Caki2 (cell line): ENCODE results near the gene CTAG2. TPM values are rescaled to one million over a fixed set of nuclear protein-coding genes. Genes with fewer than 3 reads are reported as not detected.
"Not testable (repeated sequence)": the region's sequence is repeated elsewhere in the genome, so short reads cannot be mapped to it uniquely, and the experiment has no call there.

Experiments
- DNase-seq: peaks from one replicate; pipeline ENCODE4 v3.0.0-alpha.2; 2015; ENCODE audit warnings: low read depth
- in situ Hi-C: cut with HindIII; loops from 2 replicates; pipeline ENCODE4 v1.10.0; 2016; ENCODE audit warnings: low sequenced_read_pairs, low pct_unique_long_range_greater_than_20kb, mixed read lengths
- total RNA-seq: library from RNA; depleted of rRNA; stranded (reverse); fragments of >200 nt; shearing (Covaris generic); gene quantifications from 2 replicates; pipeline ENCODE4 v1.2.3, GENCODE V29; 2014; ENCODE audit warnings: low replicate concordance; rRNA removed

CTAG2 gene
- total RNA-seq = not detected in 2 replicates

- DNase-seq, in situ Hi-C loops: not testable (repeated sequence)
These were observed at the start of gene CTAG2 for GRCh38 chrX:154653413-154653812. Gene CTAG2, minus strand, starts transcription at chrX:154653579. Its CDS starts 64 bp downstream, at chrX:154653515.

DNA sequence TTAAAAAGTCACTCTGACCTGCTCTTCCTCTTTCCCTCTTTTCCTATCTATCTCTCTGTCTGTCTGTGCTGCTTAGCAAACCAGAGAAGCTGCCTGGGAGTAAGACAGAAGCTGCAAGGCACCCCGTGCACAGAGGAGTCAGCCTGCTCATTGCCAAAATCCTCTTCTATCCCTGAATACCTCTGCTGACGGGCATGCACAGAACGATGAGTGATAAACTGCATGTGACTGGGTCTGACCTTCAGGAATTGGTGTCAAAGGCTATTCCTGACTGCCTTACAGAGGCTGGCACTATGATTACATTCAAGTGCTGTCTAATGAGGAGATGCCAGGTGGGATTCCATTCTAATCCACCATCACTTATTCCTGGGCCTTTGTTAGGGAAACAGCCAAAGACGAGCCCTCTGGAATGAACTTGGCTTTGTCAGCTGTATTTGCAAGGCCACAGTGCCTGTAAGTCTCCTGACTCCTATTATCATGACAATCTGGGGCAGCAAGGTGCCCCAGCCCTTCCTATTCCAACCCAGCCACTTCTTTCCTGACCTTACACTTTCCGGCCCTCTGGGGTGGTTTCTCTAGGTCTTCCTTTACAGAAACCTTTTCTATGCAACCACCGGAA is 45.4 kb upstream of the CTAG2 start:
- DNase-seq = no peak
- in situ Hi-C loops = no loop called here

- in situ Hi-C loops = no loop called here
- DNase-seq = no peak
These were observed 43.3 kb upstream of the CTAG2 start for GRCh38 chrX:154696676-154697045.

- in situ Hi-C loops = no loop called here
- peak; percentile 2 for DNase-seq
These were observed 42.7 kb upstream of the CTAG2 start for GRCh38 chrX:154695911-154696675.

DNA sequence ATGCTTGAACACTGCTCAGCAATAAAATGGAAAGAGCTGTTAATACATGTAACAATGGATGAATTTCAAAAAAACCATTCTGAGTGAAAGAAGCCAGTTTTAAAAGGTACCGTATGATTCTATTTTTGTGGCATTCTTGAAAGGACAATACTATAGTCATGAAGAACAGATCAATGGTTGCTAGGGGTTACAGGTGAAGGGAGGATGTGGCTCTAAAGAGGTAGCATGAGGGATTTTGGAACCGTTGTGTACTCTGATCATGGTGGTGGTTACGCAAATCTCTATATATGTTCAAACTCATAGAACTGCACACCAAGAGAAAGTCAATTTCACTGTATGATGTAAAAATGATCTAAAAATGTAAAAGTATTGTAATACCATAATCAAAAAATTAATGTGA is 40.0 kb upstream of the CTAG2 start:
- no peak for DNase-seq
- in situ Hi-C loops = no loop called here

DNA sequence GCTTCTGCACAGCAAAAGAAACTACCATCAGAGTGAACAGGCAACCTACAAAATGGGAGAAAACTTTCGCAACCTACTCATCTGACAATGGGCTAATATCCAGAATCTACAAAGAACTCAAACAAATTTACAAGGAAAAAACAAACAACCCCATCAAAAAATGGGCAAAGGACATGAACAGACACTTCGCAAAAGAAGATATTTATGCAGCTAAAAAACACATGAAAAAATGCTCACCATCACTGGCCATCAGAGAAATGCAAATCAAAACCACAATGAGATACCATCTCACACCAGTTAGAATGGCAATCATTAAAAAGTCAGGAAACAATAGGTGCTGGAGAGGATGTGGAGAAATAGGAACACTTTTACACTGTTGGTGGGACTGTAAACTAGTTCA is 37.1 kb upstream of the CTAG2 start:
- DNase-seq, in situ Hi-C loops: not testable (repeated sequence)

GRCh38 chrX:154672084-154672483 is 18.7 kb upstream of the CTAG2 start:
- DNase-seq, in situ Hi-C loops: not testable (repeated sequence)

- DNase-seq, in situ Hi-C loops: not testable (repeated sequence)
These were observed 17.5 kb upstream of the CTAG2 start for GRCh38 chrX:154670848-154671247.

- DNase-seq = no peak
- in situ Hi-C loops = no loop called here
These were observed 8.5 kb upstream of the CTAG2 start for GRCh38 chrX:154661899-154662298.

DNA sequence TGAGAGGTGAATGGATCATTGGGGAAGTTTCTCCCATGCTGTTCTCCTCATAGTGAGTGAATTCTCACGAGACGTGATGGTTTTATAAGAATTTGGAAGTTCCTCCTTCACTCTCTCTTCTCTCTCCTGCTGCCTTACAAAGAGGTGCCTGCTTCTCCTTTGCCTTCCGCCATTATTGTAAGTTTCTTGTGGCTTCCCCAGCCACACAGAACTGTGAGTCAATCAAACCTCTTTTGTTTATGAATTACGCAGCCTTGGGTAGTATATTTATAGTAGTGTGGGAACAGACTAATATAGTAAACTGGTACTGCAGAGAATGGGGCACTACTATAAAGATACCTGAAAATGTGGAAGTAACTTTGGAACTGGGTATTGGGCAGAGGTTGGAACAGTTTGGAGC is 7.8 kb upstream of the CTAG2 start:
- DNase-seq = no peak
- in situ Hi-C loops = no loop called here

GRCh38 chrX:154660541-154660940 is 7.2 kb upstream of the CTAG2 start:
- in situ Hi-C loops = no loop called here
- DNase-seq = no peak

DNA sequence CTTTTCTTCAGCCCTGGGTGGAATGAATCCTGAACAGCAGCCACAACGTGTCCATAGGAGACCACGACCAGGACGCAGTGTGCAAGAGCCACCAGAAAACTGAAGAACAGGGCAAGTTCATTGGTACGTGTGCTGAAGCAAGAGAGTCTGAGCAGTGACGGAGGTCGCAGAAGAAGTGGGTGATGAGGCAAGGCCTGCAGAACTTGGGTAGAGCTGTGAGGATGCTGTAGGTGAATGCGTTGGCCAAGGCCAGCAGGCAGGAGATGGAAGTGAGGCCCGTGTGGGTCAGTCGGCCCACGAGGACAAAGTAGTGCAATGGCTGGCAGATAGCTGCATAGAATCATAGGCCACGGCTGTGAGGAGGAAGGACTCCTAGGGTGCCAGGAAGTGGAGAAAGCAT is 5.6 kb upstream of the CTAG2 start:
- DNase-seq = no peak
- in situ Hi-C loops = no loop called here

DNA sequence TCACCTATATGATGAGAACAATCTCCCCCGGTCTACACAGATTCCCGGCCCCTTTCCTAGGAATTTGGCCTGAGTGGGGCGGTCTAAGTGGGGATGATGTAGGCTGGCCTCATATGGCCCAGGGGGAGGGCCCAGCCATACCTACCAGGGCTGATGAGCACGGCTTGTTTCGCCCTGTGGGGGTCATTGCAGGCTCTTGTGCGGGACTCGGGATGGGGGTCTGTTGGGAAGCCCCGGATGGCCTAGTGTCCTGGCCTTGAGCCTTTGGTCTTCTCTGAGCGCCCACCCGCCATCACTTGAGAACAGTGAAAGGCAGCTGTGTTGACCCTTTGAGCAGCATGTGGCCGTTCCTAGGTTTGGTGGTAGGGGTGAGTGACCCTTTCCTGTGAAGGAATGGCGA is 4.8 kb upstream of the CTAG2 start:
- in situ Hi-C loops = no loop called here
- no peak for DNase-seq

DNA sequence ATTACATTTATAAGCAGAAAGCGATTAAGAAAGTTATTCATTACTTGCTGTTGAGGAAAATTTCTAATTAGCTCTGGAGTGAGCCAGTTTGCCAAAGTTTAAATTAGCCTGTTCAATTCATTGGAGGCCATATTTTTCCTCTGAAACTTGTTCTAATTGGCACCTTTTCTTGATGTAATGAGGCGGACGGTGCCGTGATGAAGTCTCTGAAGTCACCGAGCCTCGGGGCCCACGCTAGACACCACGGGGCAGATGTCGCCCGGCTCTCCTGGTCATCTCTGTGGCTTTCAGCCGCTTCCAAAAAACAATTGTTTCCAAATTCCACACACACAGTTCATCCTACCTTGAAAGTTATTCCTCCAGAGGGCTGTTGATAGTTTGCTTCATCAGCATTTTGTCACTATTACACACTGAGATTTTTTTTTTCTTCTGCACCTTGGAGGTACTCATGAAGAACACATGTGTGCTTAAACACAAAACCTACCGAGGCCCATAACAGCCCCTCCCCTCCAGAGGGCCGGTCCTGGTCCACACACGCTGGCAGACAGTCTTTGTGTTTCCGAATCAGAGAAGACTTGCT is 3.9 kb upstream of the CTAG2 start:
- no peak for DNase-seq
- in situ Hi-C loops = no loop called here

DNA sequence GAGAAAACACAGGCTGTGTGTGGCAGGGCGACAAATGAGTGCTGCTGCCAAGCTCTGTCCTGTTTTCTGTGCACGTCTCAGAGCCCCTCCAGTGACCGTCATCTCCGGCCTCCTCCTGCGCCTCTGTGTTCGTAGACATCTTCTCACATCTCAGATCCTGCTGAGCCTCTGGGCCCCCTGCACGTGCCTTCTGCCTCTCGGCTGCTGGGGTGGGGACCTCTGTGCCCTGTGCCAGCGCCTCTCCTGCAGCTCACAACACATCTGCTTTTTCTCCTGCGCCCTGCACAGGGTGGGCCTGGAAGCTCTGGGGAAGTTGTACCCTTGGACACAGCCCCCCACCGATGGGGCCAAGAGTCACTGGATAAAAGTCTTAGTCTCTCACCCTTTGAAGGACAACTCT is 2.4 kb upstream of the CTAG2 start:
- in situ Hi-C loops = no loop called here
- DNase-seq = no peak

DNA sequence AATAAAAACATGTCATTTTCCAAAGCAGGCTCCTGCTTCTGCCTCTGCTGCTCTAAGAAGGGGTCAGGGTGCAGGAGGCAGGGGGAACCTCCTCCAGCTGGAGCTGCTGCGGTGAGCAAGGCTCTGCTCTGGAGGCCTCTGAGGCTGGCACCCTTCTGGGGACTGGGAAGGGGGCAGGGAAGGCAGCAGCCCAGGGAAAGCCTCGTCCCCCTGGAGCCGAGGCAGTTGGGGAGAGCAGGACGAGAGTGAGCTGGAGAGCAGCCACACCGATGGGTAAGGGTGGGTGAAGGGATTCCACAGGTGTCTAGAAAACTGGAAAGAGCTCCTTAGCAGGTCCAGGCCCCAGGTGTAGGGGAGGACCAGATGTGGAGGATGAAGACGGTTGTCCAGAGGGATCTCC is 2.0 kb upstream of the CTAG2 start:
- in situ Hi-C loops = no loop called here
- DNase-seq = no peak

DNA sequence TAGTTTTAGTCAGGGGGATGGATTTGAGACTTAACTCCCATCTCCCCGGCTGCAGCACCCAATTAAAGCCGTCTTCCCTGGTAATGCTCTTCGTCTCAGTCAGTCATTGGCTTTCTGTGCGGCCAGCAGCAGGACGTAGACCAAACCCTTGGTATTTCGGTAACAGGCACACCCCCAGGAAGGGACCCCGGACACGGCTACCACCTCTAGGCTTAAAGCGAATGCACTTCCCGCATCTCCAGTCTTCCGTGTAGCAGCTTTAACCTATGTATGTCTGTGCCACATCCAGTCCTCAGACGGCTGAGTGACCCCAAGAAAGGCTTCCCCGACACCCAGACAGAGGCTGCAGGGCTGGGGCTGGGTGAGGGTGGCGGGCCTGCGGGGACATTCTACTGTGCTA is 1.5 kb upstream of the CTAG2 start:
- in situ Hi-C loops = no loop called here
- DNase-seq = no peak

DNA sequence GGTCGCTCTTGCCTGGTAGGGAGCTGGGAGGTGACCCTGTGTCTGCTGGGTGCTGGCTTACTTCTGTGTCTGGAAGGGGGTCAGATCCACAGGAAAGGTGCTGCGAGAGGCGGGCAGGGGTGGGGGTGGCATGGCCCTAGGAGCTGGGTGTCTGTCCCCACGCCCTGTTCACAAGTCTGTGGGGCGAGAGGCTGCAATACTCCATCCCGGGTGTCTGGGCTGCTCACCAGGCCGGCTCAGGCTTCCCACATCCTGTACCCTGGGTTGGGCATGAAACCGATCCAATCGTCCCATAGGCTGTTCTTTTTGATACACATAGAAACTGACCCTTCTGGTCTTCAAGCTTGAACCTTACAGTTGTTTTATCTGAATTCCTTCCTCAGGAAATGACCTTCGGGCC is 993 bp upstream of the CTAG2 start:
- in situ Hi-C loops = no loop called here
- DNase-seq = no peak

DNA sequence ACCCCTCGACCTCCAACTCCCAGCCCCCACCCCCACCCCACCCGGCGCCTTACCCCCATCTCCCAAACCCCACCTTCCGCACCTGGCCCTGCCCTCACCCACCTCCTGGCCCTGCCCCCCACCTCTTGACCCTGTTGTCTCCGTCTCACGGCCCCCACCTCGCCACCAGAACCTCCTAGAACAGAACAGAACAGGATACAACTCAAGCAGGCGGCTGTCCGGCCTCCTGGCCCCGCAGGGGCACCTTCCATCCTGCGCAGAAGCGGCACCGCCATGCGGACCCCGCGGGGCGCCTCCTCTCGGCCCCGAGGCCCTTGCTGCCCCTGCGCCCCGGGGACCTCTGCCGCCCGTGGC is 354 bp downstream of the CTAG2 start:
- DNase-seq = no peak
- in situ Hi-C loops = no loop called here
